Fibroblast of gingiva (primary cell): ENCODE measurements around the gene EDAR.

Source experiments
- DNase-seq: peaks from one replicate; pipeline ENCODE4 v3.0.0-alpha.2; 2011; ENCODE audit warnings: low read depth

The EDAR gene

GRCh38 chr2:108923736-108924579, 65.1 kb downstream of the EDAR start:
- DNase-seq: no peak

DNA sequence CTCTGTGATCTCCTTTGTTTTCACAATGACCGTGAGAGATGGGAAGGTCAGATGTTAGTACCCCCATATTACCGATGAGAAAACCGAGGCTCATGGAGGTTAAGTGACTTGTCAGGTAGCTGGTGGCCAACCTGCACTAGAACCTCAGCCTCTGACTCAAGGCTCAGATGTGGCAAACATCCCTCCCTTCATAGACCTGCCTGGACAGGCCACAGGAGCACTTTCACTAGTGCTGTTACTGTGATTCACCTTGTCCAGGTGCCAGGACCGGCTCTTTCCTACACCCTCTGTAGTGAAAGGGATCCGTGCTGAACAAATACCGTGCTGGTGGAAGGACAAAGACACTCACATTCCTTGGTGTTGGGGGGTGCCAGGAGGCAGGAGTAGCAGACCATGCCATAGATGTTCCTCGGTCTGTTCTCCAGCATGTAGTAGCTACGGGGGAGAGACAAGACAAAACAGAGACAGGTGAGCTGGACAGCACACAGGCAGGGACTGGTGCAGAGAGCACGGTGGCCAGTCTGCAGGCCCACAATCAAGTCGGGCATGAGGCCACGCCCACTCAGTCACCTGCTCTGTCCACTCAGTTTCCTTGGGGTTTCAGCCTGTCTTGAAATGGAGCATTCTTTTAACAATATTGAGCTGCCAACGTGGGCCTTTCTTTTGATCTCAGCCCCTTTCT, 65.9 kb downstream of the EDAR start:
- DNase-seq: no peak

DNA sequence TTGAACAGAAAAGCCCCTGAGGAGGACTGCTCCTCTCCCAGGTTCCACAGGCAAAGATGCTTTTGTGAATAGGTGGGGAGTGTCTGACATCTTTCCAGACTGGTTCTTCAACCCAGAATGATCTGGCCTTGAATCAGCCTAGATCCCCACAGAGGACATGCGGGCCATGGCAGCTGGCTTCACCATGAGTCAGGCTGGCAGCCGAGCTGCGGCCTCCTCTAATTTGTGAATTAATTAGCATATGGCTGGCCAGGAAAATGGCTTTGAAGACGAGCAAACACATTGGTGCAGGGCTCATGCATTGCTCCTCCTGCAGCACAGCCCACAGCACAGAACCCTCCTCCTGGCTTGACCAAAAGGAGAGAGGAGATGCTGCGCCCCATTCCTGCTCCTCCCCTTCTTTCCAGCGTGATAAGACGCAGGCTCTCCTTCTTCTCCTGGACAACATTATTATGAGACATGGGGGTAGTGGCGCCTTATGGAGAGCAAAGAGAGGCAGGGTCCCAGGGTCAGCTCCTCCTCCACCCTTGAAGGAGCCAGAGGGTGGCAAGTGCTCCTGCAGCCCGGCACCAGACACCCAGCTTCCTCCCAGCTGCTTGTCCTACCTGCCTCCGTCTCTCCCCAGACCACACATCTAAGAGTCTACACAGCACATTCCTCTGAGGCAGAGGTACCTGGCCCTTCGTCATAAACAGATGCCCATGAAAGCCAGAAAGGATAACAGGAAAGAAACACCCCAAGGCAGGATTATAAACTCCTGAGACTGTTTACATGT, 66.7 kb downstream of the EDAR start:
- DNase-seq: no peak

- DNase-seq: no peak
These were observed 67.7 kb downstream of the EDAR start for GRCh38 chr2:108921096-108922030.

DNA sequence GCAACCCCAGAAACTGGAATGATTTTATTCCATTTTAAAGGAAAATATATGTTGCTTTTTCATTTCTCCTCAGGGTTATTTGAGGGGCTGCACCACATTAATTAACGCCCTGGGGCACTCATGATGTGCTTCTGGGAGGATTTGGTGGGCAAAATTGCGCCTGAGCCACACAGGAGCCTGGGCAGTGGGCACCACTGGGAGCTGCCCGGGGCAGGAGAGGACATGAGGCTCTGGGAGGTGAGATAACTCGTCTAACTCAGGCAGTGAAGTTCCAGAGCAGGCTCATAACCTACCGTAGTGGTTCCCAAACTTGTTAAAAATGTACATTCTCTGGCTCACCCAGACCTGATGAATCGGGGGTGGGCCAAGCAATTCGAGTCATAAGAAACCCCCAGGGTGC, 68.3 kb downstream of the EDAR start:
- DNase-seq: no peak

DNA sequence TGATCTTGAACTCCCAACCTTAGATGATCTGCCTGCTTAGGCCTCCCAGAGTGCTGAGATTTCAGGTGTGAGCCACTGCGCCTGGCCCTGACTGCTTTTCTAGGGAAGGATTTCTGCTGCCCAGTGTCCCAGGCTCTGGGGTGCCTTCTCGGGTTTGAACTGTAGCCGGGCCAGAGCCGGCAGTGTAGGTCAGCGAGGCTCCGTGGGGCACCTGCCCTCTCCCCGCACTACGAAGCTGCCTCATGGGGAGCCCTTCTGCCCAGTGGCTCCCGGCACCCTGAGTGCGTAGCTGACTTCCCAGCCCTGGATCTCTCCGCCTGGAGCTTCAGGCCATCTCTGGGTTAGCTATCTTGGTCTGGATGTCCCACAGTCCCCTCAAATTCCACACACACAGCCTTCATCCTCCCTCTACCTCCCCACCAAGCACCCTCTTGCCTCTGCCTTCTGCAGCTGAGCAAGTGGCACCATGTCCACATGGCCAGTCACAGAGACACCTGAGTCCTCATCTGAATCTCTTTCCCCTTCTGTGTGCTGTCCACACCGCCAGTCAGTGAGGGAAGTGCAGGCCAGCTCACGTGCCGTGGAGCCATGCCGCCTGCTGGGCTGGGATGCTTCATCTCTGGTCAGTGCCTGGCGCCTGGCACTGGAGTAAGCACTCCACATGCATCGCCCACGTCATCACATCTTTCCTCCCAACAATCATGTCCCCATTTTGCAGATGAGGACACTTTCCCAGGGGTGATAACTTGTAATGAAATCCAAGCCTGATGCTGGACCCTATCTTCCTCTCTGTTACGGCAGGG, 69.2 kb downstream of the EDAR start:
- DNase-seq: no peak

- DNase-seq: no peak
These were observed 70.1 kb downstream of the EDAR start for GRCh38 chr2:108918941-108919341.

- no peak for DNase-seq
These were observed 70.7 kb downstream of the EDAR start for GRCh38 chr2:108918156-108918874.

DNA sequence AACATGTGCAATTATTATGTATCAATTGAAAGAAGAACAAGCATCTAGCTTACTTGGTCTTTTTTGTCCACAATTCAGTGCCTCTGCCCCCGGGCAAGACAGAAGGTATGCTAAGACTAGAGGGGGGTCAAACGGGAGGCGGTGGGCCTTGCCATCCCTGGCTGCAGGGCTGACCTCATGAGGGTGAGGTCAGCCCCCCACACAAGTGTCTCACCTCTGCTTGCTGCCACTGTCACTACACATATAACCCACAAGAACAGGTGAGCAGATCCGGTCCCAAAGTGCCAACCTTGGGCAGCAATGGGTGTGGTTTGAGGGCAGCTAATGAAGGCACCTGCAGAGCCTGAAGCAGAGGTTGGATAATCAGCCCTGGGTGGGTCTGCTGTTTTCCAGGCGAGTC, 71.5 kb downstream of the EDAR start:
- no peak for DNase-seq

- no peak for DNase-seq
These were observed 72.1 kb downstream of the EDAR start for GRCh38 chr2:108916796-108917421.

- DNase-seq: no peak
These were observed 72.8 kb downstream of the EDAR start for GRCh38 chr2:108916122-108916795.

GRCh38 chr2:108912629-108912902, 76.5 kb downstream of the EDAR start:
- DNase-seq: no peak

DNA sequence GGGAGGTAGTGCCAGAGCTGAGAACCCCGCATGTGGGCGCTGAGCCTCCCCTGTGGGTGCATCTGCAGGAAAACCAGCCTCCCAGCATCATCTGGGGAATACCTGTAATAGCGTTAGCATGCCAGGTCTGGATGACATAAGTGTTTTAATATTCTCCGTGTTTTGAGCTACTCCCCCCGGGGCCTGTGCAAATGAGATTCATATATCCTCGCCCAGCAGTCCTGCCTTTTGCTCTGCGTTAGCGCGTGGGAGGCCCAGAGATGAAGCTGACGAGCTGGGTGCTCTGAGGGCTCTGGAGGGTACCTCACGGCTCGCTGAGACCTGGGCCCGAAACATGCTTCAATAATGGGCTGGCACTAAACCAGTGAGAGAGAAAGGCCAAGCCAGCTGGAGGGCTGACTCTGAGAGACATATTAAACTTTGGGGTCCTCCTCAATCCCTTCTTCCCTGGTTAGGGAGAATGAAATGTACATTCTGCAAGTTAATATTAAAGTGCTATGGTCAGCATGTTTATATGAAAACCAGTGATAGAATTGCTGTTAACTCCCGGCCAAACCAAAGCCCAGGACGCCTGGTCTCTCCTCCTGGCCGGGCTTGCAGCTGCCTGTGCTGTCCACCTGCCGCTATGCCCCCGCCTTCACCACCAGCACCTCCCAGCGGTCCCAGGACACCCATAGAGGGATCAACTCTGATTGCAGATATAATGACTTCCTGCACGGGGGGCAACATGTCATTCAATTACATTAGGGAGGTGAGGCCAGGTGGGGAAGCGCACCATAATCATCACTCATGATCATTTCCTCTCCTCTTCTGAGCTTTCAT, 77.0 kb downstream of the EDAR start:
- DNase-seq: no peak

DNA sequence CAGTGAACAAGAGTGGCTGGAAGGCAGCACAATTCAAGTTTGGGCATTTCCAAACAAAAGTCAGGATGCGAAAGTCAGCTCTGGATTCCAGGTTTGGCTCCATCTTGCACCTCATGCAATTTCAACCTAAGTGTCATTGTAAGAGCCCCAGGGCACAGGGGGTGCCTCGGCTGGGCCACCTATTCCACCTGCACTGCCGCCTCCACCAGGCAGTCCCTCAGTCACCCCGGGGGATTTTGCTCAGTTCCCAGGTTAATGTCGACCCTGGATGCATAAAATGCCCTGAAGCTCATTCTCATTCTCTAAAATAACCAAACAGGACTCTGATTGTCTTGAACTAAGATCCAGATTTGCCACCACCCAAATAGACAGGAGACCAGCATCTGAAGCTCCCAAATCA, 77.6 kb downstream of the EDAR start:
- DNase-seq: no peak

- DNase-seq: no peak
These were observed 78.3 kb downstream of the EDAR start for GRCh38 chr2:108910541-108911396.

DNA sequence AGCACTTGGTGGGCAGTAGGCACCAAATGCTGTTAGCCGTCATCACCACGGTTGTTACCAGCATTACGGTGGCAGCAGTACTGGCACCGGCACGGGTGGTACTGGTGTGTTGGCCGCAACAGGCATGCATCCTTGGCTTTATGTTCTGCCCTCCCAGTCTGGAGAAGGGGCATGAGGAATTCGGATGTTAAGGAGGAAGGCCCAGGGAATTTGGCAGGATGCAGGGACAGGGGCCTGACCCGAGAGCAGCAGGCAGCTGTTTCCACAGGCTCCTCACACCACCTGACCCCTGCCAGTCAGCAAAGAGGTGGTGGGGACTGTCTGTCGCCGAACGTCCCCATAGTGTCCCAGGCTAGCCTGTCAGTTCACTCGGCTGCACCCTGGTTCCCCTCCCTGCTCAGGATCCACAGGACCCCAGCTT, 79.0 kb downstream of the EDAR start:
- no peak for DNase-seq

- DNase-seq: no peak
These were observed 79.7 kb downstream of the EDAR start for GRCh38 chr2:108909275-108909823.
